Smooth muscle cell of the umbilical artery (primary cell): ENCODE measurements around the gene FIS1. TPM values are rescaled to one million over a fixed set of nuclear protein-coding genes. Genes with fewer than 3 reads are reported as not detected.

ENCODE experiments used
- total RNA-seq: library from RNA; depleted of rRNA; stranded (reverse); fragments of >200 nt; gene quantifications from 2 replicates; pipeline ENCODE4 v1.2.3, GENCODE V29; 2014

Gene FIS1
- 128 and 264 TPM in 2 replicates for total RNA-seq

GRCh38 chr7:101244375-101245146, at the start of gene FIS1:
Gene FIS1 (minus strand): TSS chr7:101245081. CDS start chr7:101245004, 77 bp downstream.

GRCh38 chr7:101237206-101238067, 7.4 kb downstream of the FIS1 start, which contains the start of gene CLDN15:
Gene CLDN15 (minus strand): TSS chr7:101237802. CDS start chr7:101237581, 221 bp downstream.

GRCh38 chr7:101217388-101218235, 27.3 kb downstream of the FIS1 start, which contains the start of the genes PLOD3 and ZNHIT1:
Gene PLOD3 (minus strand): TSS chr7:101217581. CDS start chr7:101217274, 307 bp downstream.
Gene ZNHIT1 (plus strand): TSS chr7:101218165. CDS start chr7:101218196, 31 bp downstream.

DNA sequence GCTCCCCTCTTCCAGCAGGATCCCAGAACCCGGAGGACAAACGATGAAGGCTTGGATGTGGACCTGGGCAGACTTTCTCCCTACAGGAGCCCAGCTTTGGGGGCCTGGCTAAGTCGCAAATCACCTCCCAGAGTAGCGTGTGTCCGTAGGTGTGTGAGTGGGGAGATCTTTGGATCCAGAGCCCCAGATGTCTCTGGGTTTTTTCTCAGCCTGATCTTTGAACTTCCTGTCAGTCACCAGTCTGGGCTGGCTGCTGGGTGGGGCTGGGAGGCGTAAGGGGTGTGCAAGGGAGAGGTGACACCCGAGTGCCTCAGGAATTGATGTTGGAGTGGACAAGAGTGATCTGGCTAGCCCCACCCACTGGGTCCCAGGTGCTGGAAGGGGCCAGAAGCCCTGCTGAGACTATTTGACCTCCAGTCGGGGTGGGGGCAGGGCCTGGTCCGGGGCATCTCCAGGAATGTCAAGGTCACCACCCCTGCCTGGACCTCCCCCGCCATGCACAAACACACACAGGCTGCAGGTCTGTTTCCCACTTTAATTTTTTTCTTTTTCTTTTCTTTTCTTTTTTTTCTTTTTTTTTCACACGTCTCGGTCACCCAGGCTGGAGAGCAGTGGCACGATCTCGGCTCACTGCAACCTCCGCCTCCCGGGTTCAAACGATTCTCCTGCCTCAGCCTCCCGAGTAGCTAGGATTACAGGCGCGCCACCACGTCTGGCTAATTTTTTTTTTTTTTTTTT, 43.9 kb downstream of the FIS1 start, which contains the start of gene MOGAT3:
TSS of gene MOGAT3 (minus strand) at position 175 of the 738 bp plus-strand sequence. CDS start 182 bp downstream, outside the sequence.

Other genes with a start within 250 kb of the FIS1 start
- gene MUC17, start 225.0 kb downstream of the FIS1 start, total RNA-seq, result not detected in 2 replicates
- gene TRIM56, start 159.6 kb downstream of the FIS1 start, total RNA-seq, result 14.3 and 36.2 TPM in 2 replicates
- gene SERPINE1, start 118.0 kb downstream of the FIS1 start, total RNA-seq, result 2,093 and 7,246 TPM in 2 replicates
- 162 and 177 TPM in 2 replicates for gene AP1S1, start 90.6 kb downstream of the FIS1 start, total RNA-seq
- 3.0 and 20.7 TPM in 2 replicates for gene VGF, start 79.5 kb downstream of the FIS1 start, total RNA-seq
- not detected in 2 replicates for gene NAT16, start 64.8 kb downstream of the FIS1 start, total RNA-seq
- not detected in 2 replicates for gene MOGAT3, start 44.0 kb downstream of the FIS1 start, total RNA-seq
- gene PLOD3, start 27.5 kb downstream of the FIS1 start, total RNA-seq, result 156 and 234 TPM in 2 replicates
- 48.0 and 99.5 TPM in 2 replicates for gene ZNHIT1, start 26.9 kb downstream of the FIS1 start, total RNA-seq
- 2.1 and 2.9 TPM in 2 replicates for gene CLDN15, start 7.3 kb downstream of the FIS1 start, total RNA-seq
- gene IFT22, start 76.7 kb upstream of the FIS1 start, total RNA-seq, result 18.9 and 23.8 TPM in 2 replicates
- gene COL26A1, start 117.8 kb upstream of the FIS1 start, total RNA-seq, result not detected in 2 replicates